OCI-LY3 (cell line): ENCODE measurements around the gene GIMAP8.

Experiments used
- CTCF ChIP-seq: fragments of 200-600, 300-600 bp; sonication (generic); IDR thresholded peaks from 2 replicates; pipeline ENCODE4 v1.5.1; 2014; ENCODE audit warnings: antibody characterized with exemption, low read length, low read depth
- EZH2phosphoT487 ChIP-seq: fragments of 200-600 bp; shearing (Covaris generic); IDR thresholded peaks from 2 replicates; pipeline ENCODE4 v1.6.1; 2018; ENCODE audit warnings: antibody characterized with exemption, mixed run types, low read depth

- no peak for TF ChIP-seq CTCF
- TF ChIP-seq EZH2phosphoT487 = no peak
These were observed 39.6 kb upstream of the GIMAP8 start for GRCh38 chr7:150410680-150411346.
